ENCODE results near the gene SNAP91.

DNA sequence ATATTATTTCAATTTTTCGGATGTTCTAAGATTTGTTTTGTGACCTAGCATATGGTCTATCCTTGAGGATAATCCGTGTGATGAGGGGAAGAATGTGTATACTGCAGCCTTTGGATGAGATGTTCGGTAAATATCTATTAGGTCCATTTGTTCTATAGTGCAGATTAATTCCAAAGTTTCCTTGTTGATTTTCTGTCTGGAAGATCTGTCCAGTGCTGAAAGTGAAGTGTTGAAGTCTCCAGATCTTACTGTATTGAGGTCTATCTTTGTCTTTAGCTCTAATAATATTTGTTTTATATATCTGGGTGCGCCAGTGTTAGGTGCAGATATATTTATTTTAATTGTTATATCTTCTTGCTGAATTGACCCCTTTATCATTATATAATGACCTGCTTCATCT lies 32.2 kb upstream of the SNAP91 start:
- no peak for TF ChIP-seq POLR2A (IDR thresholded peaks at IDR 0.05)
- TF ChIP-seq, protein P1, sequence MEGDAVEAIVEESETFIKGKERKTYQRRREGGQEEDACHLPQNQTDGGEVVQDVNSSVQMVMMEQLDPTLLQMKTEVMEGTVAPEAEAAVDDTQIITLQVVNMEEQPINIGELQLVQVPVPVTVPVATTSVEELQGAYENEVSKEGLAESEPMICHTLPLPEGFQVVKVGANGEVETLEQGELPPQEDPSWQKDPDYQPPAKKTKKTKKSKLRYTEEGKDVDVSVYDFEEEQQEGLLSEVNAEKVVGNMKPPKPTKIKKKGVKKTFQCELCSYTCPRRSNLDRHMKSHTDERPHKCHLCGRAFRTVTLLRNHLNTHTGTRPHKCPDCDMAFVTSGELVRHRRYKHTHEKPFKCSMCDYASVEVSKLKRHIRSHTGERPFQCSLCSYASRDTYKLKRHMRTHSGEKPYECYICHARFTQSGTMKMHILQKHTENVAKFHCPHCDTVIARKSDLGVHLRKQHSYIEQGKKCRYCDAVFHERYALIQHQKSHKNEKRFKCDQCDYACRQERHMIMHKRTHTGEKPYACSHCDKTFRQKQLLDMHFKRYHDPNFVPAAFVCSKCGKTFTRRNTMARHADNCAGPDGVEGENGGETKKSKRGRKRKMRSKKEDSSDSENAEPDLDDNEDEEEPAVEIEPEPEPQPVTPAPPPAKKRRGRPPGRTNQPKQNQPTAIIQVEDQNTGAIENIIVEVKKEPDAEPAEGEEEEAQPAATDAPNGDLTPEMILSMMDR (IDR thresholded peaks at IDR 0.05) = no peak
